Omental fat pad (tissue), 4 donors: ENCODE measurements around the gene NCOR2. TPM values are rescaled to one million over a fixed set of nuclear protein-coding genes. Genes with fewer than 3 reads are reported as not detected.

Source experiments
- ATAC-seq: fragments of 150-250 bp; one replicate; pipeline ENCODE4 v1.9.1; 2016; ENCODE audit warnings: mild to moderate bottlenecking, moderate library complexity; ENCODE audit not compliant: low FRiP score
- DNase-seq: peaks from one replicate; pipeline ENCODE4 v3.0.0-alpha.2; 2019; ENCODE audit warnings: low spot score
- total RNA-seq, 4 donors: library from RNA; depleted of rRNA; stranded (reverse); fragments of >200 nt; gene quantifications; one replicate each; pipeline ENCODE4 v1.1.0, GENCODE V29; 2016
- TF ChIP-seq, protein P1 (sequence below), 3 donors: fragments of 450-650 bp; IDR thresholded peaks; one replicate each; pipeline ENCODE4 v1.5.1; 2016 to 2017; ENCODE audit warnings: antibody characterized with exemption in 3 of 3, mild to moderate bottlenecking in 3 of 3, moderate library complexity in 2 of 3

Gene NCOR2
- total RNA-seq, 4 donors from 2014 or later, result 53.4 to 85.3 (median 71.9) TPM

DNA sequence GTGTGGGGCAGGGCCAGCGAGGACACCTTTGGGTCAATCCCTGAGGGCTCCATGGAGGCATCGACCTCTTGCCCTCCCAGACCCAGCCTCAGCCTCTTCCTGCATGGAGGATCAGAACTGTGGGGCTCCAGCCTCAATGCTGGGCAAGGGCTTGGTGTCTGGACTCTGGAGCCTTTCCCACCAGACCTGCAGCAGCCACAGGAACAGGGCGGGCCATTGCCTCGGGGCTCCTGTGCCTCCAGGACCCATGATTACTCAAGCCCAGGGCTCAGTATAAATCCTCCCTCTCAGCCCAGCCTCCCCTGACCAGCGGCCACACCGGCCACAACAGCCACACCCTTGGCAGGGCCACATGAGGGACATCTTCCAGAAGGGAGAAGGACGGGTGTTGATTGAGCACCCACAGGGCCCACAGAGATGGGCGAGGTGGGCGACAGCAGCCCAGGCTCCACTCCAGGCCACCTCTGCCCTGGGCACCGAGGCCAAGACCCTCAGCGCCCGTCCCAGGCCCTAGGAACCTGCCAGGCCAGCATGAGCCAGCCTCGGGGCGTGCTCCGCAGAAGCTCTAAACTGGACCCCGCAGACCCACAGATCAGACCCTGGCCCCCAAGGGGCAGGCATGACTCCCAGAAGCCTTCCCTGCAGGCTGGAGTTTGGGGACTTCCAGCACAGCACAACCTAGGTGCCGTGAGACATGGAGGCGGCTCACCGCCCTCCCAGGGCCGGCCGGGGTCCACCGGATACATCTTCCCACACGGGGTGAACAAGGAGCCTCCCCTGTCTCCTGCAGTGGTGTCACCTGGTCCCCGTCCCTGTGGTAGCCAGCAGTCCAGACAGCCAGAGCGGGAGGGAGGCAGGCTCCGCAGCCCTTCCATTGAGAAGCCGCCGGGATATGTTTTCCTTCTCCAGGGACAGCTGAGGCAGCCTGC lies 25.1 kb downstream of the NCOR2 start:
- TF ChIP-seq, protein P1, sequence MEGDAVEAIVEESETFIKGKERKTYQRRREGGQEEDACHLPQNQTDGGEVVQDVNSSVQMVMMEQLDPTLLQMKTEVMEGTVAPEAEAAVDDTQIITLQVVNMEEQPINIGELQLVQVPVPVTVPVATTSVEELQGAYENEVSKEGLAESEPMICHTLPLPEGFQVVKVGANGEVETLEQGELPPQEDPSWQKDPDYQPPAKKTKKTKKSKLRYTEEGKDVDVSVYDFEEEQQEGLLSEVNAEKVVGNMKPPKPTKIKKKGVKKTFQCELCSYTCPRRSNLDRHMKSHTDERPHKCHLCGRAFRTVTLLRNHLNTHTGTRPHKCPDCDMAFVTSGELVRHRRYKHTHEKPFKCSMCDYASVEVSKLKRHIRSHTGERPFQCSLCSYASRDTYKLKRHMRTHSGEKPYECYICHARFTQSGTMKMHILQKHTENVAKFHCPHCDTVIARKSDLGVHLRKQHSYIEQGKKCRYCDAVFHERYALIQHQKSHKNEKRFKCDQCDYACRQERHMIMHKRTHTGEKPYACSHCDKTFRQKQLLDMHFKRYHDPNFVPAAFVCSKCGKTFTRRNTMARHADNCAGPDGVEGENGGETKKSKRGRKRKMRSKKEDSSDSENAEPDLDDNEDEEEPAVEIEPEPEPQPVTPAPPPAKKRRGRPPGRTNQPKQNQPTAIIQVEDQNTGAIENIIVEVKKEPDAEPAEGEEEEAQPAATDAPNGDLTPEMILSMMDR (IDR thresholded peaks at IDR 0.05), result no peak
- DNase-seq (no peak), ATAC-seq (no peak)

DNA sequence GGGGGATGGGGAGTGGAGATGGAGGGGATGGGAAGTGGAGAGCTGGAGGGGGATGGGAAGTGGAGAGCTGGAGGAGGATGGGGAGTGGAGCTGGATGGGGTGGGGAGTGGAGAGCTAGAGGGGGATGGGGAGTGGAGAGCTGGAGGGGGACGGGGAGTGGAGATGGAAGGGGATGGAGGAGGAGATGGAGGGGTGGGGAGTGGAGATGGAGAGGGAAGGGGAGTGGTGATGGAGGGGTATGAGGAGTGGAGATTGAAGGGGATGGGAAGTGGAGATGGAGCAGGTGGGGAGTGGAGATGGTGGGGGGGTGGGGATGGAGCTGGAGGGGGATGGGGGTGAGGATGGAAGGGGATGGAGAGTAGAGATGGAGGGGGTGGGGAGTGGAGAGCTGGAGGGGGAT lies 26.1 kb downstream of the NCOR2 start:
- ATAC-seq, result no peak

DNA sequence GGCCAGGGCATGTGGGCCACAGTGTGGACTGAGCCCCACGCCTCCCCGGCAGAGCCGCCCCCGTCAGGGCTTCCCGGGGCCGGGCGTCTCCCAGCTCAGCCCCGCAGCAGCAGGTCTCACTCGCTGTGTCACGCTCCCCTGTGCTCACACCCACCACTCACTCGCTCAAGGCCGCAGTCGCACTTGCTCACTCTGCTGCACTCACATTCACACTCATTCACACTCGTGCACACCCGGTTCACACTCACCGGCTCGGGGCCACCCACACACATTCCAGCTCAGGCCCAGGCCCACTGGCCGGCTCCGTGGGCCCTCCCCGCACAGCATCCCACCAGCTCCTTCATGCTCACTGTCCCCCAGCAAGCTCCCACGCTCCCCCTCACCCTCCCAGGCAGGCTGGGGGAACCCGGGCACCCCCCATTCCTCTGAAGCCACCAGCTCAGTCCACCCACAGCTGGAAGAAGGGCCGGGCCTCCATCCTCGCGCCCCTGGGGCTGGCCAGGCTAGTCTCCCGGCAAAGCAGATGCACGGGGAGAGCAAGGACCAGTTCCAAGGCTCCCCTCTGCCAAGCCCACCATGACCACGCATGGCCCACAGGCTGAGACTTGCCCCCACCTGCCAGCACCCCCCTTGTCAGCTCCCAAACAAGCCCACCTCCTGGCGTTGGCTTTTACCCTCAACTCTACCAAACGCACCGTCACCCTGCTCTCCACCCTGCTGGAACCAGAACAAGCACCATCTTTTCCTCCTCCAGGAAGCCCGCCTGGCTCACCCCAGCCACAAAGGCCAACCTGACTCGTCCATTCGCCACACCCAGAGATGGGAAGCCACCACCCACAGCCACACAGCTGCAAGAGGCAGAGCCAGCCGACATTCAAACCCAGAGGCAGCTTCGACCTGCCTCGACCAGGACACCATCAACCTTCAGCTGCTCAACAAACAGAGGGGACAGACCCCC lies 28.0 kb downstream of the NCOR2 start:
- TF ChIP-seq, protein P1 (IDR thresholded peaks at IDR 0.05), result no peak
- ATAC-seq, result peak; percentile 6
- DNase-seq, result no peak

More for the DNA sequence above, 26.1 kb downstream of the NCOR2 start:
- DNase-seq, result no peak
- TF ChIP-seq, protein P1 (IDR thresholded peaks at IDR 0.05), result no peak

DNA sequence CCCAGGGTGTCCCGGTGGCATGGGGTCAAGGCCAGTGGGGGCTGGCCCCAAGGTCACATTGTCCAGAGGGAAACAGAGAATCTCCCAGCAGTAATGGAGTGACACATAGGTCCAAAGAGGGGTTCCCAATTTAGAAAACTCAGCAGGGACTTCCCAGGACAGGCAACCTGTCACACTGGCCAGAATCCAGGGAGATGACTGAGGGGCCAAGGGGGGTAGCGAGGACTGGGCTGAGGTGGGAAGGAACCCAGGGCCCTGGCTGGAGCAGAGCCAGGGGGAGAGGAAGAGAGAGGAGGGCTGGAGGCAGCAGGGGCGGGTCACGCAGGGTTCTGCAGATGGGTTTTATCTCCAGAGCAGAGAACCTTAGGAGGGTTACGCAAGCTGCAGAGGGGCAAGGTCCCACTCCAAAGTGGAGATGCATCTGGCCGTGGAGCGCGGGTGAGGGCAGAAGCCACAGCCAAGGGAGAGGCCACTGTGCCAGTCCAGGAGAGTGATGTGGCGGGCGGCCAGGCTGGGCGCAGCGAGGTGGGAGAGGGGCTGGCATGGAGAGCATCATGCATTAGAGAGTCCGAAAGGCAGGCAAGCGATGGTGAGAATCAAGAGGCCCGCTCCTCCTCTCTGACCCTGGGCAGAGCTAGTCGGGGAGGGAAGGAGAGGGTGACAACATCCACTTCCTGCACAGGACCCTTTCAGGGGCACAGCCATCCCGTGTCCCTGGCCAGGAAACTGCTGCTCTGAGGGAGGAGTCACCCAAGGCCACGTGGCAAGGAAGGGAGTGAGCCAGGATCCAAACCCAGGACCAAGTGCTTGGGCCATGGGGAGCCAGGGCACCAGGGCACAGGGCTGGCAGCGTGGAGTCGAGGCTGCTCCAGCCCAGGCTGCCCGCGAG lies 29.0 kb downstream of the NCOR2 start:
- DNase-seq (no peak), ATAC-seq (peak; percentile 33)
- TF ChIP-seq, protein P1 (IDR thresholded peaks at IDR 0.05), result no peak

DNA sequence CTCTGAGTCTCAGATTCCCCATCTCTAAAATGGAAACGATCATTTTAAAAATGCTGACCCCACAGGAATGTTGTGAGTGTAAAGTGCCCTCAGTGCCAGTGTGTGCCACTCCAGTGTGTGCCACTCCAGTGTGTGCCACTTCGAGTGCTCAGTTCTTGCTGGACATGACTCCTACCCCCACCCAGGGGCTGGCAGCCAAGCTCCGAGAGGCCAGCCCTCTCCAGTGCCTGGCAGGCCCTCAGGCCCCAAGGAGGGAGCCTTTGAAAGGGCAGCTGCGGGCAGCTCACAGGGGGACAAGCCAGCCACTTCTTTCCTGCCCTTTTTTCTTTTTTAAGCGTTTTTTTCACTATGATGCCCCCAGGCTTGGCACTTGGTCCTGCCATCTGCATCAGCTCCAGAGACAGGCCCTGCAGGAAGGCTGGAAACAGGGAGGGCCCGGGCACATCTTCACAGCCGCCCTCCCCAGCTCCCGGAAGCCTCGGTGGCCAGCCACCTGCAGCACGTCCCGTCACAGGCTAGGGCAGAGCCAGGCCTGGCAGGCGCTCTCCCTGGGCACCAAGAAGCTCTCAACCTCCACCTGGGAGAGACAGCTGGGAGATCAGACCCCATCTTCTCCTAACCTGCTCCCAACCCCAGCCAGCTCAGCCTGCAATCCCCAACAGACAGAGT lies 29.8 kb downstream of the NCOR2 start:
- TF ChIP-seq, protein P1 (IDR thresholded peaks at IDR 0.05), result no peak
- no peak for ATAC-seq
- DNase-seq, result no peak

DNA sequence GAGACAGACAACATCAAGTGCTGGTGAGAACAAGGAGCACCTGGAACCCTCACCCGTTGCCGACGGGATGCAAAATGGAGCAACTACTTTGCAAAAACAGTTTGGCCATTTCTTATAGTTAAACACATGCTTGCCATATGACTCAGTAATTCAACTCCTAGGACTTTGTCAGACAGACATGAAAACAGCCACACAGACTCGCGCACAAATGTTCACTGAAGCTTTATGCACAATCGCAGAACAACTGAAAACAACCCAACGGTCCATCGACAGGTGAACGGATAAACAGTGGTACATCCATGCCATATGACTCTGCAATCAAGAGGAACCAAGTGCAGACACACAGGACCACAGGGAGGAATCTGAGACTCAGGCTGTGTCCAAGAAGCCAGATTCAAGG lies 30.8 kb downstream of the NCOR2 start:
- TF ChIP-seq, protein P1 (IDR thresholded peaks at IDR 0.05), result no peak
- ATAC-seq (no peak), DNase-seq (no peak)
